GM12878 (cell line): ENCODE data around the gene FMNL3.

Source experiments
- CREB1 ChIP-seq: IDR thresholded peaks from 2 replicates; pipeline ENCODE4 v1.6.1; 2012; ENCODE audit warnings: low read depth, mild to moderate bottlenecking, inconsistent platforms
- CTCF ChIP-seq, 3 experiments: IDR thresholded peaks in 2 of 3; conservative IDR thresholded peaks in 1 of 3; 2 replicates each; pipeline ENCODE4 v1.5.1; 2011; ENCODE audit warnings: low read depth in 3 of 3, low read length in 3 of 3, mild to moderate bottlenecking in 3 of 3, control low read depth in 2 of 3, moderate library complexity in 2 of 3, inconsistent platforms in 1 of 3, mixed read lengths in 1 of 3; ENCODE audit not compliant: control insufficient read depth in 2 of 3, insufficient read depth in 1 of 3; ENCODE audit errors: extremely low read depth in 1 of 3
- EZH2 ChIP-seq: IDR thresholded peaks from 2 replicates; pipeline ENCODE4 v1.6.1; 2012; ENCODE audit warnings: low read depth, mild to moderate bottlenecking, control low read depth, inconsistent platforms, low read length, borderline replicate concordance; ENCODE audit not compliant: control insufficient read depth
- JUNB ChIP-seq: IDR thresholded peaks from 2 replicates; pipeline ENCODE4 v1.6.1; 2016; ENCODE audit warnings: antibody characterized with exemption, mild to moderate bottlenecking
- MYC ChIP-seq: IDR thresholded peaks from 2 replicates; pipeline ENCODE4 v1.6.1; 2011; ENCODE audit warnings: mild to moderate bottlenecking, low read length, moderate library complexity, inconsistent platforms; ENCODE audit not compliant: insufficient read depth, insufficient replicate concordance, insufficient read length, severe bottlenecking
- NFYB ChIP-seq: IDR thresholded peaks from 2 replicates; pipeline ENCODE4 v1.6.1; 2011; ENCODE audit warnings: low read depth, mild to moderate bottlenecking, low read length, improper control_type of control experiment, moderate library complexity; ENCODE audit not compliant: insufficient read depth
- POLR2A ChIP-seq: IDR thresholded peaks from 2 replicates; pipeline ENCODE4 v1.6.1; 2011; ENCODE audit warnings: low read depth, mild to moderate bottlenecking, low read length
- ZNF217 ChIP-seq: fragments of 450-650 bp; IDR thresholded peaks from 2 replicates; pipeline ENCODE4 v1.6.1; 2017; ENCODE audit warnings: antibody characterized with exemption, mild to moderate bottlenecking
- TF ChIP-seq, protein P1 (sequence below): fragments of 450-650 bp; IDR thresholded peaks from 2 replicates; pipeline ENCODE4 v1.6.1; 2017; ENCODE audit warnings: mild to moderate bottlenecking, low read depth, inconsistent platforms; ENCODE audit not compliant: poor library complexity, severe bottlenecking

GRCh38 chr12:49693931-49694444 lies 13.2 kb downstream of the FMNL3 start:
- TF ChIP-seq ZNF217 (no peak), POLR2A (no peak), CTCF (IDR thresholded peaks at IDR 0.05 in 2 of 3, conservative IDR thresholded peaks at IDR 0.05 in 1 of 3; ENCODE audit: control insufficient read depth in 2 of 3, extremely low read depth in 1 of 3, insufficient read depth in 1 of 3, low read depth in 3 of 3, low read length in 3 of 3) (no peak), MYC (no peak), NFYB (no peak), JUNB (no peak), EZH2 (no peak), CREB1 (no peak)
- TF ChIP-seq, protein P1, sequence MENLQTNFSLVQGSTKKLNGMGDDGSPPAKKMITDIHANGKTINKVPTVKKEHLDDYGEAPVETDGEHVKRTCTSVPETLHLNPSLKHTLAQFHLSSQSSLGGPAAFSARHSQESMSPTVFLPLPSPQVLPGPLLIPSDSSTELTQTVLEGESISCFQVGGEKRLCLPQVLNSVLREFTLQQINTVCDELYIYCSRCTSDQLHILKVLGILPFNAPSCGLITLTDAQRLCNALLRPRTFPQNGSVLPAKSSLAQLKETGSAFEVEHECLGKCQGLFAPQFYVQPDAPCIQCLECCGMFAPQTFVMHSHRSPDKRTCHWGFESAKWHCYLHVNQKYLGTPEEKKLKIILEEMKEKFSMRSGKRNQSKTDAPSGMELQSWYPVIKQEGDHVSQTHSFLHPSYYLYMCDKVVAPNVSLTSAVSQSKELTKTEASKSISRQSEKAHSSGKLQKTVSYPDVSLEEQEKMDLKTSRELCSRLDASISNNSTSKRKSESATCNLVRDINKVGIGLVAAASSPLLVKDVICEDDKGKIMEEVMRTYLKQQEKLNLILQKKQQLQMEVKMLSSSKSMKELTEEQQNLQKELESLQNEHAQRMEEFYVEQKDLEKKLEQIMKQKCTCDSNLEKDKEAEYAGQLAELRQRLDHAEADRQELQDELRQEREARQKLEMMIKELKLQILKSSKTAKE, result no peak
